GM12872 (cell line): ENCODE data around the gene ZBTB40.

Experiments used
- TF ChIP-seq, protein P1 (sequence below): IDR thresholded peaks from 3 replicates; pipeline ENCODE4 v1.5.1; 2011; ENCODE audit warnings: low read depth, mild to moderate bottlenecking, low read length, moderate library complexity; ENCODE audit not compliant: insufficient read depth

ZBTB40 gene

DNA sequence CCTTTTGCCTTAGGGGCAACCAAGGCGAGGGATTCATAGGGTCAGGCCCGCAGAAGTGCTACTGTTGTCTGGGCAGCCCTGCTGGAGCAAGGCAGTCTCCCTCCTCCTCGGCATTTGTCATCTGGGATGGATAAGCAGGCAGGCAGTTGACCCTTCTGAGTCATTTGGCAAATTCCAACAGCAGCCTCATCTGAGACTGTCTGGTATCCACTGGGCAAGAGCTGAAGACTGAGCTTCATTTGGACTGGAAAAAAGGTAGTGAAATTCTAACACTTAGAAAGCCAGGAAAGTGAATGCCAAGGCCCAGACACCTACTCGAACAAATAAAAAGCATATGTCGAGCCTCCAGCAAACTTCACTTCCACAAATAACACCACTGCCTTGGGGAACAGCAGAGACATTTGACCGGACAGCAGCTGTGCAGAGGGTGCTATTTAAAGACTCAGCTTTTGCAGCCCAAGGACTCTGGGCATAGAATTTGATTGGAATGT is 4.0 kb upstream of the ZBTB40 start:
- TF ChIP-seq, protein P1, sequence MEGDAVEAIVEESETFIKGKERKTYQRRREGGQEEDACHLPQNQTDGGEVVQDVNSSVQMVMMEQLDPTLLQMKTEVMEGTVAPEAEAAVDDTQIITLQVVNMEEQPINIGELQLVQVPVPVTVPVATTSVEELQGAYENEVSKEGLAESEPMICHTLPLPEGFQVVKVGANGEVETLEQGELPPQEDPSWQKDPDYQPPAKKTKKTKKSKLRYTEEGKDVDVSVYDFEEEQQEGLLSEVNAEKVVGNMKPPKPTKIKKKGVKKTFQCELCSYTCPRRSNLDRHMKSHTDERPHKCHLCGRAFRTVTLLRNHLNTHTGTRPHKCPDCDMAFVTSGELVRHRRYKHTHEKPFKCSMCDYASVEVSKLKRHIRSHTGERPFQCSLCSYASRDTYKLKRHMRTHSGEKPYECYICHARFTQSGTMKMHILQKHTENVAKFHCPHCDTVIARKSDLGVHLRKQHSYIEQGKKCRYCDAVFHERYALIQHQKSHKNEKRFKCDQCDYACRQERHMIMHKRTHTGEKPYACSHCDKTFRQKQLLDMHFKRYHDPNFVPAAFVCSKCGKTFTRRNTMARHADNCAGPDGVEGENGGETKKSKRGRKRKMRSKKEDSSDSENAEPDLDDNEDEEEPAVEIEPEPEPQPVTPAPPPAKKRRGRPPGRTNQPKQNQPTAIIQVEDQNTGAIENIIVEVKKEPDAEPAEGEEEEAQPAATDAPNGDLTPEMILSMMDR: no peak

DNA sequence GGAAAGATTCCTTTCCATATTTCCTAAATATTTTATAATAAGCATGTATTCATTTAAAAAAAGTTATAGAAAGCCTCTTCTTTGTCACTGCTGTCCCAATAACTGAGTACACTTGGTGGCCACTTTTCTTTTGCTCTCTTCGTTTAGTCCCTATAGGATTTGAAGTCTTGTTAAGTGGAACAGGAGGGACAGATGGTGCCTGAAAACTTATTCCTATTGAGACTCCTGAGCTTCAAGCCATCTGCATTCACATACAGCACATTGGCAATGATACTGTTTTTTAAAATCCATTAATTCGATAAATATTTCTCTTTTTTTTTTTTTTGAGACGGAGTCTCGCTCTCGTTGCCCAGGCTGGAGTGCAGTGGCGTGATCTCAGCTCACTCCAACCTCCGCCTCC is 2.0 kb upstream of the ZBTB40 start:
- TF ChIP-seq, protein P1: no peak

DNA sequence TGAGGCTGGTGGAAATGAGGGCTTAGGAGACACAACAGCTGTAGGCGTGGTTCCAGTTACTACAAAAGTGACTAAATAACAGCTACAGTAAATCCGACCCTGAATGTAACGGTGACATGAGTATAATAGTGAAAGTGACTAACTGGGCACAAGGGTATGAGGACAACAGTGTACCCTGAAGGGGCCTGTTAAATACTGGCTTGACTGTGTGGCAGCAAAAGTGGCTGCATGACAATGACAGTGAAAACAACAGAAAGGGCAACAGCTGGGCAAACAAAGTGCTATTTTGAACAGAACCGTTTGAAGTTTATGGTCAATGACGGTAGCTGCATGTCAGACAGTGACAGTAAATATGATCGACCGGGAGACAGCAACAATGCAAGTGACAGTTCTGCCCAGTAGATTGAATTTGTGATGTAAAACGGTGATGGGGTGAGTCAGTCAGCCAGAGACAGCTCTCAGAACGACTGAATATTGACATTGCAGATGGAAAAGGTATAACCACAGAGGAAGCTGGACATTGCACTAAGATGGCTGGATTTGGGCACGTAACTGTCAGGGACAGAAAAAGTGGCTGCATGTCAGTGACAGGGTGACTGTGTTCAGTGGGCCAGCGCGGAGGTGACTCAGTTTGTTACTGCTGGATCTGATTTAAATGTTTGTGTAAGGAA is 1.2 kb upstream of the ZBTB40 start:
- TF ChIP-seq, protein P1: no peak

DNA sequence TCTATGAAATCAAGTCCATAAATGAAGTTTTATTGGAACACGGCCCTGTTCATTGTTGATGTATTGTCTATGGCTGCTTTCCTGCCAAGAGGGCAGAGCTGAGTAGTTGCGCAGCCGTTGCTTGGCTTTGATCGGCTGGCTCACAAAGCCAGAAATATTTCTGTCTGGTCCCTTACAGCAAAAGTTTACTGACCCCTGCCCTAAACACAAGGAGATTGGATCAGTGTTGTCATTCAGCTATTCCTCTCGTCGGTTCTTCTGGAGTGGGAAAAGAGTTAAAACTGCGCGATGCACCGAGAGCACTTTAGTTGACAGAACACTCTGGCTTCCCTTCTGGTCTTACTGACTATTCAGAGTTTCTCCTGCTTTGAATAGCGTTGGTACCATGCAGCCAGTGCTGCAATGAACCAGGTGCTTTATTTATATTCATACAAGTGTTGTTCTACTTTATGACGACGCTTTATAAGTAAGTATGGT is 868 bp downstream of the ZBTB40 start:
- TF ChIP-seq, protein P1: no peak

DNA sequence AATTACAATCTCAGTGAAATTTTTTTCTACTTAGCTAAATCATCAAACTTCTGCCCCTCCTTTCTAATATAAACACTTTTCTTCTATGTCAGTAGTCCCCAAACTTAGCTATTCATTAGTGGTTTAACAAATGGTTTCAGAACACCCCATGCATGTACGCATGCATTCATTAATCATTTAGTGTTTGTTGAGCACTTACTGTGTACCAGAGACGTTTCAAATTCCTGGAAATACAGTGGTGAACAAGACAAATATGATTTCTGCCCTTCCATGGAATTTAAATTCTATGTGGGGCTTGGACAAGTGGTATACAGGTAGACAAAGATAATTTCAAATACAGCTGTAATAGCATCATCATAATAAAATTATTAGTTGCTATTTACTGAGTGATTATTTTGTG is 1.5 kb downstream of the ZBTB40 start:
- TF ChIP-seq, protein P1: no peak

DNA sequence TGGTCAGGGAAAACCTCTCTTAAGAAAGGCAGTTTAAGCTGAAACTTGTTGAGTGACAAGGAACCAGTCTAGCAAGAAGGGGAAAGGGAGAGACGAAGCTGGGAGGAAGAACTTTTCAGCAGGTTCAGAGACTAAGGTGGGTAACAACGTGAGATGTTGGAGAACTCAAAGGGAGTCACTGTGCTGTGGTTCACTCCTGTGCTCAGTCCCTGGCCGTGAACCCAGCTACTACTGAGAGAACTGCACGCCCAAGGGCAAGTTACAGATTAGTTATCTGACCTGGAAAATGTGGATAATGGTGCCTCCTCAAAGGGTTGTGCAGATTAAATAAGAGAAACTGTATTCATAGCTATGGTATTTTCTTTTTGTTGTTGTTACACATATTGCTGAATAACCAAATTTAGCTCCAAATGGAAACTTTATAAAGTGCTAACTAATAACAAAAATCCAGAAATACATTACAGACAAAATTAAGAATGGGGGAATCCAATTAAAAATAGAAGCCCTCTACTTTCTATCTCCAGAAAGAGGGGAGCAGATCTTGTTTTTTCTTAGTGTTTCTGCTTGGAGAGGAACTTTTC is 2.9 kb downstream of the ZBTB40 start:
- TF ChIP-seq, protein P1: no peak

DNA sequence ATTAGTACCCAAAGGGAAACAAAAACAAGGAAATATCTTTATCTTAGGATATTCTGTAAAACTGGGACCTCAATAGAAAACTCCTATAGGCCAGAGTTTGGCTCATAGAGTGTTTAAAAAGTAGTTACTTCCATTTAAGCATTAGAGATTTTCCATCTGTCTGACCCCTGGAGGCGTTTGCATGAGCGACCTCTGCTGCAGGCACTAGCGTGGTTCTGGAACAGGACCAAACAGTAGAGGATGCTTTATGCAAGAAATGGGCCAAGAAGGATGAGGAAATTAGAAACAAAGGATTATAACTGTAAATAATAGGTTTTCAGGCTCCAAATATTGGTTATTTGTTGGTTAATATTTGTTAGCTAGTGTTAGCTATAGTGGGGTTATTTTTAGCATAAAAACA is 5.7 kb downstream of the ZBTB40 start:
- TF ChIP-seq, protein P1: no peak
